Measurements from ENCODE around the gene DHX36.

DHX36 gene

DNA sequence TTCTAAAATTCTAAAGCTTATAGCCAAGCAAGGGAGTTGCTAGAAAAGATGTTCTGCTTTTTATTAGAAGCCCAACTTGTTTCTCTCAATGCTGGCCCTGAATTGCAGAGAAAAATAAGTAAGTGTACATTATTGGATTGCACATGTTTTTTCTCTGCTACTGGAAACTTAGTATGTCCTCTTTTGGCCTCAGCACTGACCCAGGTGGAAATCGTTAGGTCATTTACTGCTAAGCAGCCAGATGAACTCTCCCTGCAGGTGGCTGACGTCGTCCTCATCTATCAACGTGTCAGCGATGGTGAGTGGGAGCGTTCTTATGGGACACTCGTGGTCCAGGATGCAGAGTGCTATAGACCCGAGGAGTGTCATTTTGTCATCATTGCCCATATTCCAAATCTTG lies 69.8 kb downstream of the DHX36 start:
- no peak overlapping the region for H3K4me3 ChIP-seq (ENCODE audit: low read depth, low read length)
- TF ChIP-seq, protein P1, sequence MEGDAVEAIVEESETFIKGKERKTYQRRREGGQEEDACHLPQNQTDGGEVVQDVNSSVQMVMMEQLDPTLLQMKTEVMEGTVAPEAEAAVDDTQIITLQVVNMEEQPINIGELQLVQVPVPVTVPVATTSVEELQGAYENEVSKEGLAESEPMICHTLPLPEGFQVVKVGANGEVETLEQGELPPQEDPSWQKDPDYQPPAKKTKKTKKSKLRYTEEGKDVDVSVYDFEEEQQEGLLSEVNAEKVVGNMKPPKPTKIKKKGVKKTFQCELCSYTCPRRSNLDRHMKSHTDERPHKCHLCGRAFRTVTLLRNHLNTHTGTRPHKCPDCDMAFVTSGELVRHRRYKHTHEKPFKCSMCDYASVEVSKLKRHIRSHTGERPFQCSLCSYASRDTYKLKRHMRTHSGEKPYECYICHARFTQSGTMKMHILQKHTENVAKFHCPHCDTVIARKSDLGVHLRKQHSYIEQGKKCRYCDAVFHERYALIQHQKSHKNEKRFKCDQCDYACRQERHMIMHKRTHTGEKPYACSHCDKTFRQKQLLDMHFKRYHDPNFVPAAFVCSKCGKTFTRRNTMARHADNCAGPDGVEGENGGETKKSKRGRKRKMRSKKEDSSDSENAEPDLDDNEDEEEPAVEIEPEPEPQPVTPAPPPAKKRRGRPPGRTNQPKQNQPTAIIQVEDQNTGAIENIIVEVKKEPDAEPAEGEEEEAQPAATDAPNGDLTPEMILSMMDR (IDR thresholded peaks at IDR 0.05; ENCODE audit: low read depth, low read length): no peak

DNA sequence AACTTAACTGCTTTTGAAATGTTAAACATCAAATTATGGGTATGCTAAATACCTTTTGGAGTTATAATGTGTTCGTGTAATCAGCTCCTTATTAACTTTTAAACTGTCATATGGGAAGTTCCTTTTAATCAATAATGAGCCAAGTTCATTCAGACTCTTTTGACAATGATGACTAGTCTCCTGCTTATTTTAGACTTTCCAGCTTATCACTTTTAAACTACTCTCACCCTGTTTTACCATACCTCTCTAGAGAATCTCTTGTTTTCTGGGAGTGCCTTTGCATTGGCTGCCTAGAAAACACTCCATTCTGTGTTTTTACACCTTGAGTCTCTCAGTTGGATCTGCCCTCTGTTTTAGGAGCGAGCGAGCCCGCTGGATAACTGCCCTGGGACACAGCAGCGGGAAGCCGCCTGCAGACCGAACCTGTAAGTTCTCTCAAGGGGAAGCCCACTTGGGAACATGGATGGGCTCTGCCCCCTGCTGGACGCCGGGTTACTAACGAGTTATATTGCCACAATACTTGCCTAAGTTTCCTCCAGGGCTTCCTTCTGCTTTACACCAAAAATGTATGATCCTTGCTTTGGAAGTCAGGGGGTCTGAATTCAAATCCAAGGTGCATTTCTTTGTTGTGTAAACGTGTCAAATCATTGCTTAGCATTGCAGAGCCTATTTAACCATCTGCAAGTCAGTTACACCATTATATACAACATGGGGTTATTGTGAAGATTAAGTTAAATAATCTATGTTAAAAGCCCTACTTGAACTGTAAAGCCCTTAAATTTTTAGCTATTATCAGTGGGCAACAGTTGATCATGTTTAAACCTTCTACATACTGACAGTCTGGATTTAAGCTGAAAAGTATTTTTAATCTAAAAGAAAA lies 71.3 kb downstream of the DHX36 start:
- TF ChIP-seq, protein P1 (IDR thresholded peaks at IDR 0.05; ENCODE audit: low read depth, low read length): peak; percentile 84
- no peak overlapping the region for H3K4me3 ChIP-seq (ENCODE audit: low read depth, low read length)

DNA sequence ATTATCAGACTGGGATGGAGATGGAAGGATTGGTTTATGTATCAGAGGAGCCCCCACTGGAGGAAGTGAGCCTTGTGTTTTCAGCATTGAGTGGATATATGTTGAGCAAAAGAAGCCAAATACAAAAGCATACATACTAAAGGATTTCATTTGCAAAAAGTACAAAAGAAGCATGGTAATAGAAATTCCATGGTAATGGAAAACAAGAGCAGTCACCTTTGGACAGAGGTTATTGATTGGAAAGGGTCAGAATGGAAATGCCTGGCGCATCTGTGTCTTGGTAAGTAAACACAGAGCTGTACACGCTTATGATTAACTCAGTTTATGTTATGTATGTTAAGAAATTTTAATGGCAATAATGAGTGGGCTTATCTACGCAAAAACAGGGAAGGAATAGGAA lies 72.7 kb downstream of the DHX36 start:
- TF ChIP-seq, protein P1 (IDR thresholded peaks at IDR 0.05; ENCODE audit: low read depth, low read length): no peak
- H3K4me3 ChIP-seq (ENCODE audit: low read depth, low read length): no peak overlapping the region

DNA sequence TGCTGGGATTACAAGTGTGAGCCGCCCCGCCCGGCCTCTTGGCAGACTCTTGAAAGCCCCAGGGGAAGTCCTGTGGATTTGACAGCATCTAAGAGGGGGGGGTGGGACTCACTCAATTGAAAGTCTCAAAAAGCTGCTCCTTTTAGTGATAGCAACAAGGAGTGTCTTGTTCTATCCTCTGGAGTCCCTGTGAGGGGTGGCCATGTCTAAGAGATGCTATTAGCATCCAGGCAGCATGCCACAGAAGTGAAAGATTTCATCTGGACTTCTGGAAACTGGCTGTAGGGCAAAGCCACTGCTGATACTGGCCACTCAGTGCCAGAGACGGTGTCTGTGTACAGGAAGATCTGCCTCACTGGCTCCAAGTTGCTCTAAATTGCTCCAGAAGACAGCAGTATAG lies 74.0 kb downstream of the DHX36 start:
- TF ChIP-seq, protein P1 (IDR thresholded peaks at IDR 0.05; ENCODE audit: low read depth, low read length): no peak
- no peak overlapping the region for H3K4me3 ChIP-seq (ENCODE audit: low read depth, low read length)

DNA sequence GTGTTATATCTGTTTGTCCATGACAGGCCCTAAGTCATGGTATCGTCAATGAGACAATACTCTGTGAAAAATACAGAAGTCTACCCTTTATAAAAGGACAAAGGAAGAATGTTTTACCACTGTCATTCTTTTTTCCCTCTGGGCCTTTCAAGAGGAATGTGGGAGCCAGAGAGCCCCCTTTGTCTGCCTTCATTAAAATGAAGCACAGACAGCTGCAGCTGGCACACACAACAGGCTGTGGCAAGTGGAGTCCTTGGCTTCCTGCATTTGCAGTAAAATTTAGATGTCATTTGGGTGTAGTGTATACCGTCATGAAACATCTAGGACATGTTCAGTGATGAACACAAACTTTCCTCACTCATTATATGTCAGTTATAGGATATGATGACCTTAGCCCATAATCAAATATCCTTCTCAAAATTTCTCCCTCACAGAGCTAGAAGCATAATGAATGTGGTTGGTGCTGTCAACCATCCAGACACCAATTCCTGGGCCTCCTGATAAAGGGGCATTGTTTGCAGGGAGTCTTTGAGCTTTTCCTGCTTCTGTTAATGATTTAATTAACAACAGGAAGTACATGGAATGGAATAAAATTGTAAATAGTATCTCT lies 76.4 kb downstream of the DHX36 start:
- TF ChIP-seq, protein P1 (IDR thresholded peaks at IDR 0.05; ENCODE audit: low read depth, low read length): no peak
- no peak overlapping the region for H3K4me3 ChIP-seq (ENCODE audit: low read depth, low read length)

DNA sequence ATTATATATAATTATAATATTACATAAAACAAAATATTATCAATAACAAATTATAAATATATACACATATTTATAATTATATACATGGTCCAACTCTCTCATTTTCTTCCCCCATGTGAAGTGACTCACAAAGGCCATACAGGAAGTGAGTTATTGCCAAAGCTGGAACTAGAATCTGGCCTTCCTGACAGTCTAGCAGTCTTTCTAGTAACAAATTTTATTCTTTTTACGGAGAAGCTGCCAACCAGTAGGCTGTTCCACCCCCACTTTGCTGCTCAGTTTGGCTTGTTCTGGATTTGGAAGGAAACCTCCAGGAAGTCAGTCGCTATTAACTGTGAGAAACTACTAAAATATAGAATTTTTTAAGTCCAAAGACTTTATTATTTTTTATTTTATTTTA lies 79.6 kb downstream of the DHX36 start:
- TF ChIP-seq, protein P1 (IDR thresholded peaks at IDR 0.05; ENCODE audit: low read depth, low read length): no peak

GRCh38 chr3:154243353-154243752 lies 80.9 kb downstream of the DHX36 start:
- TF ChIP-seq, protein P1 (IDR thresholded peaks at IDR 0.05; ENCODE audit: low read depth, low read length): no peak
- H3K4me3 ChIP-seq (ENCODE audit: low read depth, low read length): no peak overlapping the region

More for the DNA sequence above, 79.6 kb downstream of the DHX36 start:
- no peak overlapping the region for H3K4me3 ChIP-seq (ENCODE audit: low read depth, low read length)
